ENCODE data around the gene NAA16.
"Not testable (repeated sequence)": the region's sequence is repeated elsewhere in the genome, so short reads cannot be mapped to it uniquely, and the experiment has no call there.

The NAA16 gene

GRCh38 chr13:41306271-41307145 is 4.6 kb upstream of the NAA16 start:
- peak; percentile 32 for DNase-seq

GRCh38 chr13:41307884-41308640 is 3.0 kb upstream of the NAA16 start:
- DNase-seq, result no peak

GRCh38 chr13:41311406-41312175 is 524 bp downstream of the NAA16 start:
- DNase-seq, result peak; percentile 49

- peak; percentile 35 for DNase-seq
Measured at GRCh38 chr13:41312176-41312500, 1.1 kb downstream of the NAA16 start.

GRCh38 chr13:41313117-41313516 is 2.0 kb downstream of the NAA16 start:
- DNase-seq, result no peak

GRCh38 chr13:41313659-41314197 is 2.7 kb downstream of the NAA16 start:
- no peak for DNase-seq

GRCh38 chr13:41315443-41316047 is 4.5 kb downstream of the NAA16 start:
- DNase-seq, result no peak

GRCh38 chr13:41317243-41317642 is 6.2 kb downstream of the NAA16 start:
- DNase-seq, result no peak

- DNase-seq, result no peak
Measured at GRCh38 chr13:41325752-41326151, 14.7 kb downstream of the NAA16 start.

- DNase-seq, result no peak
Measured at GRCh38 chr13:41326661-41327060, 15.6 kb downstream of the NAA16 start.

- no peak for DNase-seq
Measured at GRCh38 chr13:41327994-41328790, 17.1 kb downstream of the NAA16 start.

- DNase-seq, result no peak
Measured at GRCh38 chr13:41332829-41333228, 21.8 kb downstream of the NAA16 start.

- DNase-seq, result no peak
Measured at GRCh38 chr13:41334810-41335209, 23.7 kb downstream of the NAA16 start.

GRCh38 chr13:41344358-41344757 is 33.3 kb downstream of the NAA16 start:
- no peak for DNase-seq

- DNase-seq, result no peak
Measured at GRCh38 chr13:41345165-41345913, 34.3 kb downstream of the NAA16 start.

- no peak for DNase-seq
Measured at GRCh38 chr13:41345914-41346589, 35.0 kb downstream of the NAA16 start.

GRCh38 chr13:41352935-41353840 is 42.1 kb downstream of the NAA16 start:
- peak; percentile 45 for DNase-seq

GRCh38 chr13:41354416-41354815 is 43.3 kb downstream of the NAA16 start:
- no peak for DNase-seq

GRCh38 chr13:41356385-41356648 is 45.2 kb downstream of the NAA16 start:
- DNase-seq, result not testable (repeated sequence)

- DNase-seq, result no peak
Measured at GRCh38 chr13:41356786-41357185, 45.7 kb downstream of the NAA16 start.

Measured in kidney glomerular epithelial cell (primary cell).